ENCODE results near the gene ZMYM2.
"Not testable (repeated sequence)": the region's sequence is repeated elsewhere in the genome, so short reads cannot be mapped to it uniquely, and the experiment has no call there.

ZMYM2 gene

GRCh38 chr13:20028953-20029352 is 70.4 kb downstream of the ZMYM2 start:
- peaks cover 9% of the 10 kb centered on the region for H3K36me3 ChIP-seq (ENCODE audit: insufficient read depth, insufficient read length, low read length)
- TF ChIP-seq ZNF274 (IDR thresholded peaks at IDR 0.05; ENCODE audit: low read depth, low read length) (no peak), YY1 (IDR thresholded peaks at IDR 0.05; ENCODE audit: insufficient read depth, insufficient read length) (no peak), SUZ12 (IDR thresholded peaks at IDR 0.05; ENCODE audit: extremely low read depth, insufficient read depth, insufficient read length) (no peak)
- H3K9me3 ChIP-seq (ENCODE audit: insufficient read depth, low read length) = no peaks in the 10 kb centered on the region
- DNase-seq (ENCODE audit: low read depth, low spot score) = no peak
- no peak overlapping the region for H3K9ac ChIP-seq (ENCODE audit: insufficient read length, low read depth)
- no peaks in the 10 kb centered on the region for H3K27me3 ChIP-seq (ENCODE audit: insufficient read depth, insufficient read length)
- no peak overlapping the region for H3K4me3 ChIP-seq (ENCODE audit: insufficient read length, low read depth)
- H3K4me1 ChIP-seq (ENCODE audit: insufficient read depth, insufficient read length) = no peaks in the 10 kb centered on the region

GRCh38 chr13:20033486-20033885 is 75.0 kb downstream of the ZMYM2 start:
- Histone ChIP-seq H3K9ac (ENCODE audit: insufficient read length, low read depth) (no peak overlapping the region), H3K27me3 (ENCODE audit: insufficient read depth, insufficient read length) (no peaks in the 10 kb centered on the region), H3K36me3 (ENCODE audit: insufficient read depth, insufficient read length, low read length) (peaks cover 14% of the 10 kb centered on the region), H3K4me3 (ENCODE audit: insufficient read length, low read depth) (no peak overlapping the region), H3K9me3 (ENCODE audit: insufficient read depth, low read length) (no peaks in the 10 kb centered on the region), H3K4me1 (ENCODE audit: insufficient read depth, insufficient read length) (no peaks in the 10 kb centered on the region)
- no peak for TF ChIP-seq ZNF274 (IDR thresholded peaks at IDR 0.05; ENCODE audit: low read depth, low read length)
- no peak for TF ChIP-seq SUZ12 (IDR thresholded peaks at IDR 0.05; ENCODE audit: extremely low read depth, insufficient read depth, insufficient read length)
- no peak for TF ChIP-seq YY1 (IDR thresholded peaks at IDR 0.05; ENCODE audit: insufficient read depth, insufficient read length)
- no peak for DNase-seq (ENCODE audit: low read depth, low spot score)

DNA sequence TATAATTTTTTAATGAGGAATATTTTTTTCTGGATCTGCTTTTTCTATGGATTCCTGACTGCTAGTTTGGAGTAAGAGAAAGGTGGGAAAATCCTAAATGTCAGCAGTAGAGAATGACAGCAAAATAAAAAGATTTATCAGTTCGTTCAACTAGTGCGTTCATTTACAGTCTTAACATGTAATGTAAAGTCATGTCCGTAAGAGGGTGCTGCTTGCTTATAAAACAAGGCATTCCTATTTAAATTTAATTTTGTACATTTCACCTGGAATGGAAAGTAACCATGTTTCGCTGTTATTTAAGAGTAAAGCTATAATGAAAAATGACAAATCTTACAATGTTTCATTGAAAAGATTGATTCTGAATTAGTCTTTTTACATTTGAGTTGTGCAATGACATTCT is 76.6 kb downstream of the ZMYM2 start:
- Histone ChIP-seq H3K27me3 (ENCODE audit: insufficient read depth, insufficient read length) (no peaks in the 10 kb centered on the region), H3K4me1 (ENCODE audit: insufficient read depth, insufficient read length) (no peaks in the 10 kb centered on the region), H3K9me3 (ENCODE audit: insufficient read depth, low read length) (no peaks in the 10 kb centered on the region), H3K9ac (ENCODE audit: insufficient read length, low read depth) (no peak overlapping the region), H3K4me3 (ENCODE audit: insufficient read length, low read depth) (no peak overlapping the region), H3K36me3 (ENCODE audit: insufficient read depth, insufficient read length, low read length) (peaks cover 14% of the 10 kb centered on the region)
- no peak for TF ChIP-seq YY1 (IDR thresholded peaks at IDR 0.05; ENCODE audit: insufficient read depth, insufficient read length)
- no peak for TF ChIP-seq ZNF274 (IDR thresholded peaks at IDR 0.05; ENCODE audit: low read depth, low read length)
- TF ChIP-seq SUZ12 (IDR thresholded peaks at IDR 0.05; ENCODE audit: extremely low read depth, insufficient read depth, insufficient read length) = no peak
- no peak for DNase-seq (ENCODE audit: low read depth, low spot score)

- peaks cover 14% of the 10 kb centered on the region for H3K36me3 ChIP-seq (ENCODE audit: insufficient read depth, insufficient read length, low read length)
- TF ChIP-seq ZNF274 (IDR thresholded peaks at IDR 0.05; ENCODE audit: low read depth, low read length) (no peak), SUZ12 (IDR thresholded peaks at IDR 0.05; ENCODE audit: extremely low read depth, insufficient read depth, insufficient read length) (no peak), YY1 (IDR thresholded peaks at IDR 0.05; ENCODE audit: insufficient read depth, insufficient read length) (no peak)
- H3K9me3 ChIP-seq (ENCODE audit: insufficient read depth, low read length) = no peaks in the 10 kb centered on the region
- no peaks in the 10 kb centered on the region for H3K27me3 ChIP-seq (ENCODE audit: insufficient read depth, insufficient read length)
- no peak for DNase-seq (ENCODE audit: low read depth, low spot score)
- H3K4me1 ChIP-seq (ENCODE audit: insufficient read depth, insufficient read length) = no peaks in the 10 kb centered on the region
- H3K9ac ChIP-seq (ENCODE audit: insufficient read length, low read depth) = no peak overlapping the region
- H3K4me3 ChIP-seq (ENCODE audit: insufficient read length, low read depth) = no peak overlapping the region
These were observed 79.4 kb downstream of the ZMYM2 start for GRCh38 chr13:20037908-20038307.

- not testable (repeated sequence) for H3K9ac ChIP-seq (ENCODE audit: insufficient read length, low read depth); DNase-seq (ENCODE audit: low read depth, low spot score); H3K4me3 ChIP-seq (ENCODE audit: insufficient read length, low read depth); H3K9me3 ChIP-seq (ENCODE audit: insufficient read depth, low read length); H3K4me1 ChIP-seq (ENCODE audit: insufficient read depth, insufficient read length); H3K27me3 ChIP-seq (ENCODE audit: insufficient read depth, insufficient read length)
- peaks cover 11% of the 10 kb centered on the region for H3K36me3 ChIP-seq (ENCODE audit: insufficient read depth, insufficient read length, low read length)
These were observed 84.1 kb downstream of the ZMYM2 start for GRCh38 chr13:20042603-20043002.

DNA sequence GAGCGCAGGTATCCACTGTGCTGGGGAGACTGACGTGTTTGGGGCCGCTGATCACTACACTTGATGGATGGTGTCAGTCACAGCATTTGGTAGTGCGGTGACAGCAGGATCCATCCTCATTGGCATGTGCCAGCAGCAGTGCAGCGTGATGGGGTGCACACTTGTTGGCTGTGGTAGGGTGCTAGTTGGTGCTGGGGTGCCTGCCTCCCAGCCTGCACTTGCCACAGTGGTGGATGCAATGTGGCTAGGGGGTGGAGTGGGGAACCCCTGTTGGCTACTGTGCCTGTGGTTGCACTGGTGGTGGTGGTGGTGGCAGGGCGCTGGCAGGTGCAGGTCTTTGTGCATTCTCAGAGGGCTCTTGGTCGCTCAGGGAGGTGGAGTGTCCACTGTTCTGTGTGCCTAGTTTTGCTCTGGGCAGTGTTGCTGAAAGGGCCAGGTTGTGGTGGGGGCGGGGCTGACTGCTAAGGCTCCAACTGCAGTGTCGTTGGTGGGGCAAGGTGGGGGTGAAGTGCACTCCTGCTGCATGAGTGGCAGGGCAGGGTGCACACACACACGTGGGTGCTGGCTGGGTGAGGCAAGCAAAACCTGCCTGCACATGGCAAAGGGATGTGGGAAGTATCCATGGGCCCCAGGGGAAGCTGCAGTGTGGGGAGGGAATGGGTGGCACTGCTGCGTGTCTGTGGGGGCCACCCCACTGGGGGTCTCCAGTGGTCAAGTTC is 84.8 kb downstream of the ZMYM2 start:
- peaks cover 11% of the 10 kb centered on the region for H3K36me3 ChIP-seq (ENCODE audit: insufficient read depth, insufficient read length, low read length)
- H3K27me3 ChIP-seq (ENCODE audit: insufficient read depth, insufficient read length) = no peaks in the 10 kb centered on the region
- DNase-seq (ENCODE audit: low read depth, low spot score) = no peak
- no peak for TF ChIP-seq YY1 (IDR thresholded peaks at IDR 0.05; ENCODE audit: insufficient read depth, insufficient read length)
- no peak for TF ChIP-seq SUZ12 (IDR thresholded peaks at IDR 0.05; ENCODE audit: extremely low read depth, insufficient read depth, insufficient read length)
- TF ChIP-seq ZNF274 (IDR thresholded peaks at IDR 0.05; ENCODE audit: low read depth, low read length) = no peak
- peaks cover 2% of the 10 kb centered on the region for H3K4me1 ChIP-seq (ENCODE audit: insufficient read depth, insufficient read length)
- H3K9me3 ChIP-seq (ENCODE audit: insufficient read depth, low read length) = no peaks in the 10 kb centered on the region
- no peak overlapping the region for H3K9ac ChIP-seq (ENCODE audit: insufficient read length, low read depth)
- H3K4me3 ChIP-seq (ENCODE audit: insufficient read length, low read depth) = no peak overlapping the region

GRCh38 chr13:20044086-20044485 is 85.6 kb downstream of the ZMYM2 start:
- no peaks in the 10 kb centered on the region for H3K27me3 ChIP-seq (ENCODE audit: insufficient read depth, insufficient read length)
- DNase-seq (ENCODE audit: low read depth, low spot score) = no peak
- no peak overlapping the region for H3K9ac ChIP-seq (ENCODE audit: insufficient read length, low read depth)
- no peaks in the 10 kb centered on the region for H3K9me3 ChIP-seq (ENCODE audit: insufficient read depth, low read length)
- H3K36me3 ChIP-seq (ENCODE audit: insufficient read depth, insufficient read length, low read length) = peaks cover 11% of the 10 kb centered on the region
- no peak for TF ChIP-seq SUZ12 (IDR thresholded peaks at IDR 0.05; ENCODE audit: extremely low read depth, insufficient read depth, insufficient read length)
- TF ChIP-seq ZNF274 (IDR thresholded peaks at IDR 0.05; ENCODE audit: low read depth, low read length) = no peak
- no peak for TF ChIP-seq YY1 (IDR thresholded peaks at IDR 0.05; ENCODE audit: insufficient read depth, insufficient read length)
- no peak overlapping the region for H3K4me3 ChIP-seq (ENCODE audit: insufficient read length, low read depth)
- peaks cover 2% of the 10 kb centered on the region for H3K4me1 ChIP-seq (ENCODE audit: insufficient read depth, insufficient read length)

Data from NT2/D1 (cell line).